AG10803 (cell line): ENCODE measurements around the gene USP3.
"Not testable (repeated sequence)": the region's sequence is repeated elsewhere in the genome, so short reads cannot be mapped to it uniquely, and the experiment has no call there.

Source experiments
- DNase-seq: peaks from one replicate; pipeline ENCODE4 v3.0.0; 2010; ENCODE audit warnings: low read depth
- H3K4me3 ChIP-seq: 2 replicates; pipeline ENCODE4 v1.5.1; 2011; ENCODE audit warnings: mild to moderate bottlenecking, low read length, control low read depth
- CTCF ChIP-seq: conservative IDR thresholded peaks from 2 replicates; pipeline ENCODE4 v1.5.1; 2011; ENCODE audit warnings: mild to moderate bottlenecking, low read length, control low read depth, inconsistent platforms

The USP3 gene

GRCh38 chr15:63608989-63609388 lies 104.6 kb downstream of the USP3 start:
- no peak for DNase-seq
- no peak for TF ChIP-seq CTCF
- no peak overlapping the region for H3K4me3 ChIP-seq

- no peak overlapping the region for H3K4me3 ChIP-seq
- TF ChIP-seq CTCF = no peak
- no peak for DNase-seq
Observed at GRCh38 chr15:63609448-63609847, 105.1 kb downstream of the USP3 start.

DNA sequence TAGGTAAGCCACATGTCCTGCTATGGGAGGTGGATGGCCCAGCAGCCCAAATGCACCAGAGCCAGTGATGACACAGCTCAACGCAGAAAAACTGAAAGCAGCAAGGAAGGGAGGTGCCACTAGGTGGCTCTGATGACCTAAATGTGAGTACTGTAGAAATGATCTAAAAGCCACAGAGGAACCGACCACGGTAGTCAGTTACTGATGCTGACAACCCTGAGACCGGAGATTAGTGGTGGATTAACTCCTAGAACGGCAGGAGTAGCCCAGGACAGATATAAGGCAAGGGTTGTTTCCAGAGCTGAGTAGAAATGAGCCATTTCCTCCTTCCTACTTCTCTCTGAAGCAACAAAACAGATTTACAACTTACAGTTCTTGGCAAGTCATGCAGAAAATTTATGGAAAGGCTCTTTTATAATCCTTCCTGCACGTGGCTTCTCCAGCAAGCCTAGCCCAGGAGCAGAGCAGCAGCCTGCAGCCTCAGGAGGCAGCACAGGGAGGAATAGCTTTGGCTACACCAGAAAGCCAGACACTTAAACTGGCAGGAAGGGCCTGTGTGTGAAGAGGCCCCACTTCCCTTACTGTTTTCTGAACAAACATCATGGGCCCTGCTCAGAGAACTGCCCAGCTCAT lies 105.9 kb downstream of the USP3 start:
- no peak overlapping the region for H3K4me3 ChIP-seq
- peak; percentile 78 for DNase-seq
- peak; percentile 88 for TF ChIP-seq CTCF

DNA sequence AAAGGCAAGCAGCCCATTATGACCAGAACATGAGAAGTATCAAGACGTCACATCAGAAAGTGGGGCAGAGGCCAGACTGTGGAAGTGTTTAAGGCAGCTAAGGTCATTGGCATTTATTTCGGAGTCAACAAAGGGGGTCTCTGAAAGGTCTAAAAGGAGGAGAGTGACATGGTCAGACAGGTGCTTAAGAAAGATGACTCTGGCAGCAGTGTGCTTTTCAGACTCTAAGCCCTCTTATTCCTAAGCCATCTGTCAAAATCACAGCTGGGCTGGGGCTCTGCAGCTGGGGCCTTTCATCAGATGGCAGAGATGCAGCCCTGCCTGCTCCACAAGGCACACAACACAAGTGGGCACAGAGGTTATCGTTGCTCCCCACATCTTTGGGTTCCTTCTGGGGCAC lies 106.8 kb downstream of the USP3 start:
- no peak overlapping the region for H3K4me3 ChIP-seq
- DNase-seq = no peak

GRCh38 chr15:63612300-63612699 lies 107.9 kb downstream of the USP3 start:
- no peak for DNase-seq
- TF ChIP-seq CTCF = no peak
- H3K4me3 ChIP-seq = no peak overlapping the region

More for the DNA sequence above, 106.8 kb downstream of the USP3 start:
- no peak for TF ChIP-seq CTCF

DNA sequence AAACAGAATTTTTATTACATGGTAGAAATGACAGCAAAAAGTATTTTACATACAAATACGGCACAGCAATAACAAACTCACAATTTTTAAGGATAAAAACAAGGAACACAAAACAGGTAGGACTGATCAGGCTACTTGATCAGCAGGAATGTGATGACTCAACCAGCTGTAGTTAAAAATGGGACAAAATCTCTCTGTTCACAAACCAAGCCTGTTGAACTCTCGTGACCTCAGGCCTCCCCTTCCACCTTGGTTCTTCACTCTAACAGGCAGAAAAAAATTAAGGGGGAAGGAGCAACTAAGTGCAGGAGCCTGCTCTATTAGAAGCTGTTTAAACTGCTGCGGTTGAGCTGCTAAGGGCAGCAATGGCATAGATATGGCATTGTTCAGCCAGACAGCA lies 111.5 kb downstream of the USP3 start:
- no peak overlapping the region for H3K4me3 ChIP-seq
- DNase-seq = no peak
- no peak for TF ChIP-seq CTCF

DNA sequence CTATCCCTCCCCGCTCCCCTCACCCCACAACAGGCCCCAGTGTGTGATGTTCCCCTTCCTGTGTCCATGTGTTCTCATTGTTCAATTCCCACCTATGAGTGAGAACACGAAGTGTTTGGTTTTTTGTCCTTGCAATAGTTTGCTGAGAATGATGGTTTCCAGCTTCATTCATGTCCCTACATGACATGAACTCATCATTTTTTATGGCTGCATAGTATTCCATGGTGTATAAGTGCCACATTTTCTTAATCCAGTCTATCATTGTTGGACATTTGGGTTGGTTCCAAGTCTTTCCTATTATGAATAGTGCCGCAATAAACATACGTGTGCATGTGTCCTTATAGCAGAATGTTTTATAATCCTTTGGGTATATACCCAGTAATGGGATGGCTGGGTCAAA lies 112.8 kb downstream of the USP3 start:
- not testable (repeated sequence) for H3K4me3 ChIP-seq, DNase-seq

GRCh38 chr15:63617627-63618026 lies 113.2 kb downstream of the USP3 start:
- DNase-seq, H3K4me3 ChIP-seq: not testable (repeated sequence)

- DNase-seq, H3K4me3 ChIP-seq: not testable (repeated sequence)
Observed at GRCh38 chr15:63620760-63621159, 116.4 kb downstream of the USP3 start.
